Gastrocnemius medialis (tissue), 4 donors: Measurements from ENCODE around the gene PDGFD.

Source experiments
- POLR2A ChIP-seq, 2 donors: fragments of 450-650 bp; IDR thresholded peaks; one replicate each; pipeline ENCODE4 v1.6.1; 2017; ENCODE audit warnings: antibody characterized with exemption in 2 of 2, mild to moderate bottlenecking in 2 of 2, moderate library complexity in 2 of 2
- TF ChIP-seq, protein P1 (sequence below), 5 experiments: fragments of 450-650 bp in 3 of 5; fragments of 200-600 bp in 2 of 5; sonication (generic) in 2 of 5; IDR thresholded peaks in 4 of 5; conservative IDR thresholded peaks in 1 of 5; 1 replicate in 4 of 5; 2 replicates in 1 of 5; pipeline ENCODE4 v1.5.1; 2016 to 2019; ENCODE audit warnings: antibody characterized with exemption in 5 of 5, mild to moderate bottlenecking in 3 of 5, moderate library complexity in 3 of 5

GRCh38 chr11:104055596-104055995, 108.4 kb downstream of the PDGFD start:
- TF ChIP-seq, protein P1, sequence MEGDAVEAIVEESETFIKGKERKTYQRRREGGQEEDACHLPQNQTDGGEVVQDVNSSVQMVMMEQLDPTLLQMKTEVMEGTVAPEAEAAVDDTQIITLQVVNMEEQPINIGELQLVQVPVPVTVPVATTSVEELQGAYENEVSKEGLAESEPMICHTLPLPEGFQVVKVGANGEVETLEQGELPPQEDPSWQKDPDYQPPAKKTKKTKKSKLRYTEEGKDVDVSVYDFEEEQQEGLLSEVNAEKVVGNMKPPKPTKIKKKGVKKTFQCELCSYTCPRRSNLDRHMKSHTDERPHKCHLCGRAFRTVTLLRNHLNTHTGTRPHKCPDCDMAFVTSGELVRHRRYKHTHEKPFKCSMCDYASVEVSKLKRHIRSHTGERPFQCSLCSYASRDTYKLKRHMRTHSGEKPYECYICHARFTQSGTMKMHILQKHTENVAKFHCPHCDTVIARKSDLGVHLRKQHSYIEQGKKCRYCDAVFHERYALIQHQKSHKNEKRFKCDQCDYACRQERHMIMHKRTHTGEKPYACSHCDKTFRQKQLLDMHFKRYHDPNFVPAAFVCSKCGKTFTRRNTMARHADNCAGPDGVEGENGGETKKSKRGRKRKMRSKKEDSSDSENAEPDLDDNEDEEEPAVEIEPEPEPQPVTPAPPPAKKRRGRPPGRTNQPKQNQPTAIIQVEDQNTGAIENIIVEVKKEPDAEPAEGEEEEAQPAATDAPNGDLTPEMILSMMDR (IDR thresholded peaks at IDR 0.05 in 4 of 5, conservative IDR thresholded peaks at IDR 0.05 in 1 of 5) = no peak
- TF ChIP-seq POLR2A (IDR thresholded peaks at IDR 0.05) = no peak
